Prostate gland (tissue), 2 donors: Measurements from ENCODE around the gene SAMD8.

Experiments
- CTCF ChIP-seq, 4 experiments: fragments of 200-600 bp in 2 of 4; fragments of 450-650 bp in 2 of 4; sonication (generic) in 2 of 4; IDR thresholded peaks; 1 replicate in 3 of 4; 2 replicates in 1 of 4; pipeline ENCODE4 v1.5.1; 2016 to 2019; ENCODE audit warnings: antibody characterized with exemption in 4 of 4, mild to moderate bottlenecking in 2 of 4, moderate library complexity in 2 of 4
- POLR2A ChIP-seq: fragments of 450-650 bp; IDR thresholded peaks from one replicate; pipeline ENCODE4 v1.6.1; 2016; ENCODE audit warnings: antibody characterized with exemption, mild to moderate bottlenecking
- POLR2AphosphoS5 ChIP-seq: sonication (generic); formaldehyde crosslinking; IDR thresholded peaks from one replicate; pipeline ENCODE4 v1.6.1; 2017; ENCODE audit warnings: antibody characterized with exemption

- TF ChIP-seq POLR2A (no peak), POLR2AphosphoS5 (no peak), CTCF (IDR thresholded peaks at IDR 0.05) (no peak)
Observed at GRCh38 chr10:75086278-75086934, 25.1 kb upstream of the SAMD8 start.
